ENCODE measurements around the gene EMC7.

DNA sequence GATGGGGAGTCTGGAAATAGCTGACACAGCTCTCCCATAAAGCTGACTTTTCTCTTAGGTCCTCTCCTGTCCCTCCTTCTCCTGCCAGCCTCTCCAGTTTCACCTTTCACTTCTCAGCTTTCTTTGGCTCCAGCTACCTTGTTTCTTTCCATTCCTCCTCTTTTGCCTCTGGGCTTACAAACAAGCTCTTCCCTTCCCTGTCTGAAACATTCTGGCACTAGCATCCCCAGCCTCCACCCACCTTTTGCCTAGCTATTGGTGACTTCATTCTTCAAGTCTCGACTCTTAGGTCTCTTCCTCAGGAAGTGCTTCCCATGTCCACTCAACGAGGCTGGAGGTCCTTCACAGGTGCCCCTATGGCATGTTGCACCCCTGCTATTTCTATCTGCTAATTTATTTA lies 42.2 kb downstream of the EMC7 start:
- TF ChIP-seq, protein P1, sequence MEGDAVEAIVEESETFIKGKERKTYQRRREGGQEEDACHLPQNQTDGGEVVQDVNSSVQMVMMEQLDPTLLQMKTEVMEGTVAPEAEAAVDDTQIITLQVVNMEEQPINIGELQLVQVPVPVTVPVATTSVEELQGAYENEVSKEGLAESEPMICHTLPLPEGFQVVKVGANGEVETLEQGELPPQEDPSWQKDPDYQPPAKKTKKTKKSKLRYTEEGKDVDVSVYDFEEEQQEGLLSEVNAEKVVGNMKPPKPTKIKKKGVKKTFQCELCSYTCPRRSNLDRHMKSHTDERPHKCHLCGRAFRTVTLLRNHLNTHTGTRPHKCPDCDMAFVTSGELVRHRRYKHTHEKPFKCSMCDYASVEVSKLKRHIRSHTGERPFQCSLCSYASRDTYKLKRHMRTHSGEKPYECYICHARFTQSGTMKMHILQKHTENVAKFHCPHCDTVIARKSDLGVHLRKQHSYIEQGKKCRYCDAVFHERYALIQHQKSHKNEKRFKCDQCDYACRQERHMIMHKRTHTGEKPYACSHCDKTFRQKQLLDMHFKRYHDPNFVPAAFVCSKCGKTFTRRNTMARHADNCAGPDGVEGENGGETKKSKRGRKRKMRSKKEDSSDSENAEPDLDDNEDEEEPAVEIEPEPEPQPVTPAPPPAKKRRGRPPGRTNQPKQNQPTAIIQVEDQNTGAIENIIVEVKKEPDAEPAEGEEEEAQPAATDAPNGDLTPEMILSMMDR (IDR thresholded peaks at IDR 0.05): no peak
- TF ChIP-seq POLR2AphosphoS5 (IDR thresholded peaks at IDR 0.05; ENCODE audit: low read depth, low read length): no peak
- TF ChIP-seq SIN3A (IDR thresholded peaks at IDR 0.05; ENCODE audit: borderline replicate concordance, insufficient read depth, low read depth, low read length): no peak
